HT-29 (cell line): Measurements from ENCODE around the gene HS6ST2. TPM values are rescaled to one million over a fixed set of nuclear protein-coding genes. Genes with fewer than 3 reads are reported as not detected.
A peak's percentile ranks its signal among the peaks of the same experiment; 100 is the strongest.

ENCODE experiments used
- DNase-seq: peaks from one replicate; pipeline ENCODE4 v3.0.0-alpha.2; 2015; ENCODE audit warnings: low spot score
- small RNA-seq: library from RNA; depleted of rRNA; stranded (forward); fragments of <200 nt; gene quantifications from one replicate; pipeline ENCODE3, GENCODE V24; 2014
- total RNA-seq: library from RNA; depleted of rRNA; stranded (reverse); fragments of >200 nt; shearing (Covaris generic); gene quantifications from 2 replicates; pipeline ENCODE4 v1.2.3, GENCODE V29; 2014; rRNA removed

HS6ST2 gene
- total RNA-seq, 1 experiment from 2014 or later = not detected

DNA sequence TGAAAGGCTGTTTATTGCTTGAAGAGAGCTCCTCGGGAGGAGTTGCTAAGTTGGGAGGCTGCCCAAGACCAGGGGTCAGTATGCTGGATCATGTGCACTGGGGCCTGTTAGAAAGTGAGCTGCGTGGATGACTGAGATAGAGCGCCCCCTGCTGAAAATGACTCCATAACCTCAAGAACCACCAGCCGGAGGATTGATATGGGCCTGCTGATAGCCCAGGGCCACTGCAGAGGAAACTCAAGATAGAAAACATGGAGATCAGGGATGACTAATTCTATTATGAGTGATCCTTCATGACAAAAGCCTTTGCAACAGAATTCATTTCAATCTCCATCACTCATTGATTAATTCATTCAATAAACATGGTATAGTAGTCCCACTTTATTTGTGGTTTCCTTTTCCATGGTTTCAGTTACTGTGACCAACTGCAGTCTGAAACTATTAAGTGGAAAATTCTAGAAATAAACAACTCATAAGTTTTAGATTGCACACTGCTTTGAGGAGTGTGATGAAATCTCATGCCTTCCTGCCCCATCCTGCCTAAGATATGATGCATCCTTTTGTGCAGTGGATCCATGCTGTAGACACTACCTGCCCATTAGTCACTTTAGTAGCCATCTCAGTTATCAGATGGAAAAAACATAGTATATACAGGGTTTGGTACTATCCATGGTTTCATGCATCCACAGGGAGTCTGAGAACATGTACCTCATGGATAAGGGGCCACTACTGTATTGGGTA, 342.9 kb downstream of the HS6ST2 start:
- DNase-seq = peak; percentile 49

DNA sequence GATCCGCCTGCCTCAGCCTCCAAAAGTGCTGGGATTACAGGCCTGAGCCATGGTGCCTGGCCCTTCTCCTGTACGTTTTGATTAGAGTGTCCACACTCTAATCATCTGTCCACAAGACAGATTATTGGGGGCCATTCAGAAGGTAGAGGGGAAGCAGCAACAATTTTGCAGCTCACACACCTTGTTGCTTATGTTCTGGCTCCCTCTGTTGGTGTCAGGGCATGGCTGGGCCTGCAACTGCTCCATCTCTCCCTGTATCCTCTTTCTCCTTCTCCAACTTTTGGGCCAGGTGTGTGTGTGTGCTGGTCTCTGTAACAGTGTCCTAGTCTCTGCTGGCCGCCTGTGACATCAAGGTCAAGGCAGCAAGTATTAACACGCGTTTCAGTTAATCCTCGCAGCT, 344.1 kb downstream of the HS6ST2 start:
- DNase-seq = peak; percentile 45

DNA sequence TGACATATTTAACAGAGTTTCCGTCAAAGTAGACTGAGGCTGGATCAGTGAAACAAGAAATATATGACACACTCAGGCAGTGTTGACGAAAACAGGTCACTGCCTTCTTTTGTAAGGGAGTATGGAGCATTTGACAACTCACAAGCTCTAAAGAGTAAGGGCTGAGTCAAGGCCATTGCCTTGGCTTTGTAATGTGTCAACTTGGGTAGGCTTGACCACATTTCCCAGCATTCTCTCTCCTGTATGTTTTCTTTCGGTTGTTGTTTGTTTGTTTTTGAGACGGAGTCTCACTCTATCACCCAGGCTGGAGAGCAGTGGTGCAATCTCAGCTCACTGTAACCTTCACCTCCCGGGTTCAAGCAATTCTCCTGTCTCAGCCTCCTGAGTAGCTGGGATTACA, 344.6 kb downstream of the HS6ST2 start:
- DNase-seq = no peak

DNA sequence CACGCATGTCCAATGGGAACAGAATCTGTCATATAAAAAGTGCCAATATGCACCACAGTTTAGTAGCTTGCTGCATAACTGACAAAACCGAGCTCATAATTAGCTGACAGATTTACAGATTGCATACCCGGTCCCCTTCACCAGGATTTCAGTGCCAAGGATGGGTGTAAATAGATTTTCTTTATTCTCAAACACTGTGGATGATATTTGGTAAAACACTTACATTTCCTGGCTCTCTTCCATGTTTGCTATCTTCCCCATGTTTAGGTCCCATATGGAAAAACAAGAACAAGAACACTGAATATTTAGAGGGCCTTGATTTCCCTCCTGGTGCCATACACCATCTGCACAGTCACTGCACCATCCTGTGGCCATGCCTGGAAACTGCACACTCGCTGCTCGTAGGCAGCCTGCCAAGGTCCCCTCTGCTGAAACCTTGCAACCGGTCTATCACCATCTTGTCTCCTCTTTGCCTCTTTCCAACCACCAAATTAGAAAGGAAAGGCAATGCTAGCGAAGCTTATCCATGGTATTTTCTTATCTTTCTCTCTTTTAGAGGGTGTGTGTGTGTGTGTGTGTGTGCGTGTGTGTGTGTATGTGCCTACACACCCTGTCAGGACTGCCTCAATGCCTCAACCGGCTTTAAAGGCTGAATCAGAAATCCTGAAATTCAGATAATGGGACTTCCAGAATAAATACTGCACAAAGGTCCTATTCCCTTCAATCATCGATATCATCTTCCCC, 345.4 kb downstream of the HS6ST2 start:
- peak; percentile 58 for DNase-seq

DNA sequence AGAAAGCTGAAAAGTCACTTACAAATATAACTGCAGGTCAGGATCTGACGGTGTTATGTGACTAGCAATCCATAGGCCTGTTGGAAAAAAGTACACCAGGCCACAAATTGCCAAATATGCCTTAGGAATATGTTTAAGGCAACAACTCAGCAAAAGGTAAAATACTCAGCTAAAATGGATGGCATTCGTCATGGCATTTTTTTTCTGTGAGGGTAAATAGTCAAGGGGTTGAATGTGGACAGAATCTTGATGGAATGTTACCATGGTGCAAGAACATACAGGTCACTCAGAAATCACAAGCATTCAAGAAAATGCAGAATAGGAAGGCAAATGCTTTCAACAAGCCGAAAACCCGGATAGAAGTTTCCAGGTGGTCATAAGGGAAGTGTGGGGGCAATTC, 347.9 kb downstream of the HS6ST2 start:
- no peak for DNase-seq

DNA sequence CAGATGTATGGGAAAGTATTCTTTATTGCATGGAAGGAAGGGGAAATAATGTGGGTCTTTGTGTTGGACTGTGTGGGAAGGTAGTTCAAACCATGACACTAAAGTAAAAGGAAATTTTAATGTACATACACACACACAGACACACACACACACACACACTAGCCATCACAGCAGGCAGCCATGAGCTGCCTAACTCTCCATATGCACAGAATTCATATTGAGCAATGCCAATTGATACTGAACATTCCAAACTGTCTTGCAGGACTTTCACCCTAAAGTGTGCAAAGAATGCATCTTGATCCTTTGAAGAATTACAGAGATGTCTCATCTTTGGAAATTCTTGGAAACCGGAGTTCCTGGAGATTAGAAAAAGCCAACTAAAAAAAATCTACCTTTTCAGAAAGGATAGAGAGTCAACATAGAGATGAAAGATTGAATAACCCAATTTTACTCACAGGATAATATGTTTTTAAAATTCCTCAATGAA, 349.0 kb downstream of the HS6ST2 start:
- no peak for DNase-seq

DNA sequence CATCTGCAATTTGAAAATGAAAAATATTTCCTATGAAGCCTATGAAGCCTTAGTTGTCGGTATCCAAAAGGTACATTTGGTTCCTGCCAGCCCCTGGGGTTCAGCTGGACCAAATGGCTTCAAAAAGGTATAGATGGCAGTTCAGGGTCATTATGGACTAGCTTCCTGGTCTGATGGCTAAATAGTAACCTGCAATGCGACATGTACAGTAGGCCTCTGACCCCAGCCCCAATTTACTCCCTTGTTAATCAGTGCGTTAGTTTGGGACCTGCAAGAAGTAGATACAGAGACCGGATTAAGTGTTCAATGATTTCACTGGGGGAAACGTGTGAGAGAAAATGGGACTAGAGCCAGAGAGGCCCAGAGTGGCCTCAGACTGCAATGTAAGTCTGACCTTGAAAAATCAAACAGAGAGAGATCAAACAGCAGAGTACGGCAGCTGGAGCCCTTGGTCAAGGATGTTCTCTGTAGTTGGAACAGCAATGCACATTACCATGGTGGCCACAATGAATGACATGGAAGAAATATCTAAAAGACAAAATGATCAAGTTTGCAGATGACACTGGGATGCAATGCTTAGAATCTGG, 354.6 kb downstream of the HS6ST2 start:
- no peak for DNase-seq

DNA sequence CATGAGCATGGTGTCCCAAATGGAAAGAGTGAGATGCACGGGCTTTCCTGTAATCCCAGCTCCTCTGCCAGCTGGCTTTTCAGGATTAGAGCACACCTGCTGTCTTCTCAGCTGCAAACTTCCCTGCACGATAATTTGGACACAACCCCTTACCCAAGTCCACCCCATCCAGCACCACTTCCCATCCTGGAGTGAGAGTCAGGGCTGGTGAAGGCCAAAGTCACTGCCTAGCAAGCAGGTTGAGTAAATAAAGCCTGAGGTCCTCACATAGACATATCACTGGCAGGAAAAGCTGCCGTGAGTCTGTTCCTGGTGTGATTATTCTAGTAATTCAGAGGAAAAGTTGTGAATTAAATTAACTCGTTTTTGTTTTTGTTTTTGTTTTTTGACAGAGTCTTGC, 355.7 kb downstream of the HS6ST2 start:
- no peak for DNase-seq

DNA sequence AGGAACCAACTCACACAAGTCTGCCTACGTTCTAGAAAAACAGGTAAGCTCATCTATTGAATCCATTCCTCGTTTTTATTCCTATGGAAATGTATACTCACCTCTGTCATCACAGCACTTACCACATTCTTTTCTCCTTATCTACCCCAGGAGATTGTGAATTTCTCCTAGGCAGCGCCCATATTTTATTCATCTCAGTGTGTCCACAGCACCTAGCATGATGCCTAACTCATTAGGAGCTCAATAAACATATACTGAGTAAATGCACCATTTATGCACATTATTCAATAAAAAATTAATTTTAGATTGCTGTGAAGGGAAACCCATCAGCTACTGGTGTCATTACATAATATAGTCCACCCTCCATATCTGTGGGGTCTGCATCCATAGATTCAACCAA, 363.4 kb downstream of the HS6ST2 start:
- DNase-seq = no peak

DNA sequence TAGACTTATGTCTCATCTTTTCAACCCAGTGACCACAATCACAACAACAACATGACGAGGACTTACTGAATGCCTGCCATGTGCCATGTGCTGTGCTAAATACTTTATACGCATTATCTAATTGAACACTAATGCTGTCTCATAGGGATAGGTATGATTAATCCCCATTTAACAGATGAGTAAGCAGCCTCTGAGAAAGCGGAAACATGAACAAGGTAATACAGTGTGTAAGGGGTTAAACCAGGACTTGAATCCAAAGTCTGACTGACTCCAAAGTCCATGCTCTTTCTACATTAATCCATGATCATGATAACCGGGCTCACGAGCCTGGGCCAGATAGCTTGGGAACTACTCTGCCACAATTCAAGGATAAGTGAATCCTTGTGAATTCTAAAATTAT, 364.3 kb downstream of the HS6ST2 start:
- DNase-seq = no peak

DNA sequence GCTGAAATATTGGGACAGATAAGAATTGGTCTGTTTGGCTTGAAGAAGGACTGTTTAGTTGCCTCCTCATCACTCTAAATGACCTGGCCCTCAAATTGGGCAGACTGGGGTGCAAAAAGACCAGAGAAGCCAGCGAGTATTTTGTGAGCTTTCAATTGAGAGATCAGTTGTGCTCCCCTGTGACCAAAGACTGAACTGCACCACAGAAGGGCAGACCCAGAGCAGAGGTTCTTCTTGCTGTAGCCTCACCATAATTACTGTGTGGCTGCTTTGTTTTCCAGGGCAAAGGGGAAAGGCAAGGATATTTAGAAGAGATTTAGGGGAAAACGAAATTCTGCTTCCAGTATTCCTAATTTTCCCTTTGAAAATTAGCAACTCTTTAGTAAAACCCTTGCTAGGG, 365.5 kb downstream of the HS6ST2 start:
- peak; percentile 30 for DNase-seq

DNA sequence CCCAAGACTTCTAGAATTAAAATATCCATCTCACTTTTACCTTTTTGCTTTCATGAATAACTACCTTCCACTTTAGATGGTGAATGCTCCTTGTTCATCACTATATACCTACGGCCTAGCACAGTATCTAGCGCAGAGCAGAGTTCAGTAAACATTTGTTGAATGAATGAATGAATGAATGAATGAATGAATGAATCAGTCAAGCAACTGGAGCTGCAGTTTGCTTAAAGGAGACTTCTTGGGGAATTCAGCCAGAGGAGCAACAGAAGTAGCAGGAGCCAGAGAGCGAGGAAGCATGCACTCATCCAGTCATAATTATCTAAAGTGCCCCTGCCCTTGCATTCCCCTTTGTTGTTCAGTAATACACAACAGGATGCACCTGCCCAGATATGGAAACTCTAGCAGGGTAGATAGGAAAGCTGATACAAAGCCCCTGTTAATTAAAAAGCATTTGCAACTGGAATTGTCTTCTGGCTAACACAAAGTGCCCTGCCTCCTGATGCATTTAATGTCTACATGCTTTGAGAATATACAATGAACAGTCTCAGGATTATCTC, 366.6 kb downstream of the HS6ST2 start:
- DNase-seq = no peak

DNA sequence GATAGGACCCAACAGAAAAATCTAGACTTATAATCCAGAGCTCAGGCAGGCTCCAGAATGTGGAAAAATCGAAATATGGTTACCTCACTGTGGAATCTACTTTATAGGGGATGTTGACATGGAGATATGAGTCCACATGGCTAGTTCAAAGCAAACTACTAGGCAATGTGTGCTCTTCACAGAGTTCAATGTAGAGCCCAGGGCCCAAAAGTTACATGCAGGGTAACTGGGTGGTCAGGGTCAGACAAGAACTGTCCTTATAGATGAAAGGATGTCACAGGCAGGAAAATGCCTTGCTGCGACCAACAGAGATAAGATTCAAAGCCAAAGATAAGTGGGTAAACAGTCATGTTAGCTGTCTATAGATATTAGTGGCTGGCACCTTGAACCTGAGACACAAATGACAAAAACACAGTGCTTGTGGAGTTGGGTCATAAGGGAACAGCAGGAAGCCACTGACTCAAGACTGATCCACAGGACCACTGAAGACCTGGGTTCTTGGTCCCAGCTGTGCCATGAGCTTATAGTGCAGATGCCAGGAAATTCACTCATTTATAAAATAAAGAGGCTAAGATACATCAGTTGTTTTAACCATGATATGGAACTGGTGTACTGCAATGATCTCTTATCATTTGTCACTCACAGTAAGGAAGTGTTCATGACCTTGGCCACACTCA, 367.9 kb downstream of the HS6ST2 start:
- no peak for DNase-seq

DNA sequence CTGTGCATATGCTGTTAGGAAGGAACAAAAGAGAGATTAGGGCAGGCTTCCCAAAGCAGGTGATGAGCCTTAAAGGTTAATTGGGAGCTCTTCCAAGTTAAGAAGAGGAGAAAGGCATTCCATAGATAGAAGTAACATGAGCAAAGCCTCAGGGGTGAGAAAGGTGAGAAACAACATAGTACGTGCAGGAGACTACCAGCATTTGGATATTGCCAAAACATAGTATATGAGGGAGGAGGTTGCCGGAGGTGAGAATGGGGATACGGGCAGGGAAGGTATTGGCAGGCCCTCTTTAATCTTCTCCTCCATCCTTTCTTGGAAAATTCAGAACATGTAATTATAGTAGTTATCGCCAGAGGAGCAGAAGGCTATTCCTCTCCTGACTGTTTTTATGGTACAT, 373.5 kb downstream of the HS6ST2 start:
- no peak for DNase-seq

DNA sequence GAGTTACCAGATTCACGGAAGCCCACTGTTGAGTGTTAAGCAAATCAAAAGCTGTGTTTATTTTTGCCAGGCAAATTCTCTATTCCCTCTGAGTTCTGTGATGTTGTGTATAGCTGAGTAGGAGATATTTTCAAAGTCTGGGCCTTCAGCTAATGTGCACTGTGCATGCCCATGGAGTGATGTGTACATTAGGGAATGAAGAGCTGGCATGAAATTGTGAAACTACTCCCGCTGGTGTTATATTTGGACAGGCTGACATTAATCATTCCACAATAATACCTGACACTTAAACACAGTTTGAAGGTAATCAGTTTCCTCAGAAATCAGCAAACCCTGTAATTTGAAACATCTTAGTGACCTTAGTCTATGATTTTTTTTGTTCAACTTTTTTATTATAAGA, 381.5 kb downstream of the HS6ST2 start:
- DNase-seq = no peak

Small RNA genes within 50 kb of the gene (small RNA-seq; reads per million reads assigned to genes)
- not detected for gene RNU6-98P
- gene Z82205.1 = not detected

Other genes with a start within 250 kb of the HS6ST2 start
- gene USP26, start 138.5 kb upstream of the HS6ST2 start, total RNA-seq = not detected in 2 replicates